Measurements from ENCODE around the gene ABLIM2. TPM values are rescaled to one million over a fixed set of nuclear protein-coding genes. Genes with fewer than 3 reads are reported as not detected.
A peak's percentile ranks its signal among the peaks of the same experiment; 100 is the strongest.

ABLIM2 gene
- total and polyA plus RNA-seq, 2 of the 13 experiments (the other 11 are each of a cell fraction or from before 2014, with no cell fraction given), result 0.20 to 0.37 TPM

DNA sequence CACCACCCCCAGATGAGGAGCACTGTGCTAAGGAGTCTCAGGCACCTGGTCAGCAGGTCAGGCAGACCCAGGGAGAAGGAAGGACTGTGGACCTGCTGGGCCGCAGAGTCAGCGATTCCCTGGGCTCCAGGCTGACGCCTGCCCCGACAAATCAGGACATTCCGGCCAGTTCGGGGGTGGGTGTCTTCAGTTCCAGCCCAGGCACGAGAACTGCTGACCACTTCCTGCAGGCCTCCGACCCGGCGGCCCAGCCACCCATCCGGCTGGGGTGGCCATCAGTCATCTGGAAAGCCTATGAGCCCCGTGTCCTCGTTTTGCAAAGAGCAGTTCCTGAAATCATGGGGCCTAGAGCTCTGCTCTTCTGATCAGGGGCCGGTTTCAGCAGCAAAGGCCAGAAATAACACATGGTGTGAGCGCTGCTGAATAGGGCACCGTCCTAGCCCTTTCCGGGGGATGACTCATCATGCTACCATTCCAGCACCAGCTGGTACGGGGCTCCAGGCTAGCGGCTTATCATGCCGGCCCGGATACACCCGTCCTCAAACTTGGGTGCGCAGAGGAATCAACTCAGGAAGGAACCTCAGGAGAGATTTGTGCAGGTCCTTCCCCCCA is 32.6 kb upstream of the ABLIM2 start (continued):
- TF ChIP-seq, protein P1, sequence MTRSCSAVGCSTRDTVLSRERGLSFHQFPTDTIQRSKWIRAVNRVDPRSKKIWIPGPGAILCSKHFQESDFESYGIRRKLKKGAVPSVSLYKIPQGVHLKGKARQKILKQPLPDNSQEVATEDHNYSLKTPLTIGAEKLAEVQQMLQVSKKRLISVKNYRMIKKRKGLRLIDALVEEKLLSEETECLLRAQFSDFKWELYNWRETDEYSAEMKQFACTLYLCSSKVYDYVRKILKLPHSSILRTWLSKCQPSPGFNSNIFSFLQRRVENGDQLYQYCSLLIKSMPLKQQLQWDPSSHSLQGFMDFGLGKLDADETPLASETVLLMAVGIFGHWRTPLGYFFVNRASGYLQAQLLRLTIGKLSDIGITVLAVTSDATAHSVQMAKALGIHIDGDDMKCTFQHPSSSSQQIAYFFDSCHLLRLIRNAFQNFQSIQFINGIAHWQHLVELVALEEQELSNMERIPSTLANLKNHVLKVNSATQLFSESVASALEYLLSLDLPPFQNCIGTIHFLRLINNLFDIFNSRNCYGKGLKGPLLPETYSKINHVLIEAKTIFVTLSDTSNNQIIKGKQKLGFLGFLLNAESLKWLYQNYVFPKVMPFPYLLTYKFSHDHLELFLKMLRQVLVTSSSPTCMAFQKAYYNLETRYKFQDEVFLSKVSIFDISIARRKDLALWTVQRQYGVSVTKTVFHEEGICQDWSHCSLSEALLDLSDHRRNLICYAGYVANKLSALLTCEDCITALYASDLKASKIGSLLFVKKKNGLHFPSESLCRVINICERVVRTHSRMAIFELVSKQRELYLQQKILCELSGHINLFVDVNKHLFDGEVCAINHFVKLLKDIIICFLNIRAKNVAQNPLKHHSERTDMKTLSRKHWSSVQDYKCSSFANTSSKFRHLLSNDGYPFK (CRISPR knock-in tag; IDR thresholded peaks at IDR 0.05; ENCODE audit: borderline replicate concordance), result no peak; the same call in 1 of the 2 replicates
- no peak for TF ChIP-seq ZNF496 (CRISPR knock-in tag; IDR thresholded peaks at IDR 0.05; ENCODE audit: insufficient replicate concordance)
- TF ChIP-seq FOXA1 (IDR thresholded peaks at IDR 0.05), result no peak
- no peak for TF ChIP-seq FOXA1 (CRISPR knock-in tag; IDR thresholded peaks at IDR 0.05)
- no peak for TF ChIP-seq ZBTB8A (CRISPR knock-in tag; IDR thresholded peaks at IDR 0.05; ENCODE audit: borderline replicate concordance, low read depth)
- no peak for TF ChIP-seq KLF12 (CRISPR knock-in tag; IDR thresholded peaks at IDR 0.05; ENCODE audit: borderline replicate concordance)
- no peak for TF ChIP-seq GATAD1 (CRISPR knock-in tag; IDR thresholded peaks at IDR 0.05)
- no peak for TF ChIP-seq ZBTB7A (CRISPR knock-in tag; IDR thresholded peaks at IDR 0.05)
- TF ChIP-seq MYC (CRISPR knock-in tag; IDR thresholded peaks at IDR 0.05; ENCODE audit: borderline replicate concordance), result no peak
- TF ChIP-seq ZNF546 (CRISPR knock-in tag; conservative IDR thresholded peaks at IDR 0.05), result no peak
- peak; percentile 65; the same call in 1 of the 2 replicates for TF ChIP-seq JUNB (CRISPR knock-in tag; IDR thresholded peaks at IDR 0.05; ENCODE audit: borderline replicate concordance)
- TF ChIP-seq ZFAT (CRISPR knock-in tag; conservative IDR thresholded peaks at IDR 0.05), result no peak
- no peak for TF ChIP-seq ZNF143 (CRISPR knock-in tag; IDR thresholded peaks at IDR 0.05)
- no peak for TF ChIP-seq RBAK (CRISPR knock-in tag; IDR thresholded peaks at IDR 0.05)
- no peak for TF ChIP-seq MAFF (IDR thresholded peaks at IDR 0.05; ENCODE audit: low read depth, low read length)
- no peak for TF ChIP-seq NKX3-1 (CRISPR knock-in tag; IDR thresholded peaks at IDR 0.05)
- no peak for TF ChIP-seq DNMT3B (CRISPR knock-in tag; conservative IDR thresholded peaks at IDR 0.05)
- TF ChIP-seq, protein P2, sequence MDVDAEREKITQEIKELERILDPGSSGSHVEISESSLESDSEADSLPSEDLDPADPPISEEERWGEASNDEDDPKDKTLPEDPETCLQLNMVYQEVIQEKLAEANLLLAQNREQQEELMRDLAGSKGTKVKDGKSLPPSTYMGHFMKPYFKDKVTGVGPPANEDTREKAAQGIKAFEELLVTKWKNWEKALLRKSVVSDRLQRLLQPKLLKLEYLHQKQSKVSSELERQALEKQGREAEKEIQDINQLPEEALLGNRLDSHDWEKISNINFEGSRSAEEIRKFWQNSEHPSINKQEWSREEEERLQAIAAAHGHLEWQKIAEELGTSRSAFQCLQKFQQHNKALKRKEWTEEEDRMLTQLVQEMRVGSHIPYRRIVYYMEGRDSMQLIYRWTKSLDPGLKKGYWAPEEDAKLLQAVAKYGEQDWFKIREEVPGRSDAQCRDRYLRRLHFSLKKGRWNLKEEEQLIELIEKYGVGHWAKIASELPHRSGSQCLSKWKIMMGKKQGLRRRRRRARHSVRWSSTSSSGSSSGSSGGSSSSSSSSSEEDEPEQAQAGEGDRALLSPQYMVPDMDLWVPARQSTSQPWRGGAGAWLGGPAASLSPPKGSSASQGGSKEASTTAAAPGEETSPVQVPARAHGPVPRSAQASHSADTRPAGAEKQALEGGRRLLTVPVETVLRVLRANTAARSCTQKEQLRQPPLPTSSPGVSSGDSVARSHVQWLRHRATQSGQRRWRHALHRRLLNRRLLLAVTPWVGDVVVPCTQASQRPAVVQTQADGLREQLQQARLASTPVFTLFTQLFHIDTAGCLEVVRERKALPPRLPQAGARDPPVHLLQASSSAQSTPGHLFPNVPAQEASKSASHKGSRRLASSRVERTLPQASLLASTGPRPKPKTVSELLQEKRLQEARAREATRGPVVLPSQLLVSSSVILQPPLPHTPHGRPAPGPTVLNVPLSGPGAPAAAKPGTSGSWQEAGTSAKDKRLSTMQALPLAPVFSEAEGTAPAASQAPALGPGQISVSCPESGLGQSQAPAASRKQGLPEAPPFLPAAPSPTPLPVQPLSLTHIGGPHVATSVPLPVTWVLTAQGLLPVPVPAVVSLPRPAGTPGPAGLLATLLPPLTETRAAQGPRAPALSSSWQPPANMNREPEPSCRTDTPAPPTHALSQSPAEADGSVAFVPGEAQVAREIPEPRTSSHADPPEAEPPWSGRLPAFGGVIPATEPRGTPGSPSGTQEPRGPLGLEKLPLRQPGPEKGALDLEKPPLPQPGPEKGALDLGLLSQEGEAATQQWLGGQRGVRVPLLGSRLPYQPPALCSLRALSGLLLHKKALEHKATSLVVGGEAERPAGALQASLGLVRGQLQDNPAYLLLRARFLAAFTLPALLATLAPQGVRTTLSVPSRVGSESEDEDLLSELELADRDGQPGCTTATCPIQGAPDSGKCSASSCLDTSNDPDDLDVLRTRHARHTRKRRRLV (CRISPR knock-in tag; IDR thresholded peaks at IDR 0.05), result no peak
- no peak for TF ChIP-seq ZSCAN20 (CRISPR knock-in tag; IDR thresholded peaks at IDR 0.05; ENCODE audit: borderline replicate concordance)
- peak; percentile 51; the same call in 1 of the 2 replicates for TF ChIP-seq ZFY (CRISPR knock-in tag; IDR thresholded peaks at IDR 0.05)
- no peak for TF ChIP-seq ZNF232 (CRISPR knock-in tag; IDR thresholded peaks at IDR 0.05; ENCODE audit: borderline replicate concordance)
- no peak for TF ChIP-seq SNAPC2 (CRISPR knock-in tag; IDR thresholded peaks at IDR 0.05)
- no peak for TF ChIP-seq MBNL3 (CRISPR knock-in tag; conservative IDR thresholded peaks at IDR 0.05)
- TF ChIP-seq ZNF891 (CRISPR knock-in tag; IDR thresholded peaks at IDR 0.05), result no peak
- no peak for TF ChIP-seq ZNF569 (CRISPR knock-in tag; IDR thresholded peaks at IDR 0.05; ENCODE audit: borderline replicate concordance)

Data from HepG2 (cell line).